HG02759 (cell line): ENCODE results near the gene NUAK1.

ENCODE experiments used
- ATAC-seq: cut with Tn5 transposase; IDR thresholded peaks from one replicate; pipeline ENCODE4 v1.9.1; 2021; ENCODE audit warnings: mild to moderate bottlenecking, moderate library complexity; ENCODE audit not compliant: unreplicated experiment

The NUAK1 gene

GRCh38 chr12:106066051-106066705 is 72.6 kb downstream of the NUAK1 start:
- no peak for ATAC-seq

- no peak for ATAC-seq
These were observed 73.2 kb downstream of the NUAK1 start for GRCh38 chr12:106065506-106065905.

- no peak for ATAC-seq
These were observed 74.1 kb downstream of the NUAK1 start for GRCh38 chr12:106064721-106065021.

GRCh38 chr12:106063826-106064720 is 74.7 kb downstream of the NUAK1 start:
- no peak for ATAC-seq

- no peak for ATAC-seq
These were observed 76.1 kb downstream of the NUAK1 start for GRCh38 chr12:106062693-106063092.

- ATAC-seq, result no peak
These were observed 80.2 kb downstream of the NUAK1 start for GRCh38 chr12:106058256-106059182.

GRCh38 chr12:106054049-106054448 is 84.7 kb downstream of the NUAK1 start:
- ATAC-seq, result no peak

GRCh38 chr12:106051853-106052531 is 86.8 kb downstream of the NUAK1 start:
- ATAC-seq, result no peak

GRCh38 chr12:106049546-106049945 is 89.2 kb downstream of the NUAK1 start:
- ATAC-seq, result no peak

GRCh38 chr12:106049105-106049504 is 89.6 kb downstream of the NUAK1 start:
- ATAC-seq, result no peak

- no peak for ATAC-seq
These were observed 90.1 kb downstream of the NUAK1 start for GRCh38 chr12:106048676-106049075.

GRCh38 chr12:106048016-106048415 is 90.7 kb downstream of the NUAK1 start:
- ATAC-seq, result no peak

- no peak for ATAC-seq
These were observed 91.8 kb downstream of the NUAK1 start for GRCh38 chr12:106046947-106047346.

- no peak for ATAC-seq
These were observed 92.4 kb downstream of the NUAK1 start for GRCh38 chr12:106046301-106046846.

- no peak for ATAC-seq
These were observed 93.5 kb downstream of the NUAK1 start for GRCh38 chr12:106045251-106045674.

- ATAC-seq, result no peak
These were observed 94.0 kb downstream of the NUAK1 start for GRCh38 chr12:106044773-106045172.

GRCh38 chr12:106042037-106042436 is 96.7 kb downstream of the NUAK1 start:
- no peak for ATAC-seq

GRCh38 chr12:106040521-106040920 is 98.2 kb downstream of the NUAK1 start:
- no peak for ATAC-seq

GRCh38 chr12:106039646-106040404 is 98.9 kb downstream of the NUAK1 start:
- ATAC-seq, result no peak

- ATAC-seq, result no peak
These were observed 99.5 kb downstream of the NUAK1 start for GRCh38 chr12:106039242-106039641.
